CD14-positive monocyte (primary cell): ENCODE measurements around the gene AIRE. TPM values are rescaled to one million over a fixed set of nuclear protein-coding genes. Genes with fewer than 3 reads are reported as not detected.

Source experiments
- DNase-seq, 3 donors: peaks; one replicate each; pipeline ENCODE4 v3.0.0-alpha.2; 2011 to 2022
- H2AFZ ChIP-seq: 2 replicates; pipeline ENCODE4 v1.6.0; 2012; ENCODE audit warnings: mild to moderate bottlenecking, low read depth, low read length, inconsistent platforms; ENCODE audit not compliant: insufficient read depth, poor library complexity, severe bottlenecking
- H3K27ac ChIP-seq, 2 donors: 1 replicate in 1 of 2; 2 replicates in 1 of 2; pipeline ENCODE4 v1.5.1; 2012 to 2013; ENCODE audit warnings: low read length in 2 of 2, control low read depth in 1 of 2, inconsistent platforms in 1 of 2, low read depth in 1 of 2, mild to moderate bottlenecking in 1 of 2
- H3K27me3 ChIP-seq, 2 donors: one replicate each; pipeline versions ENCODE4 v1.6.0 to v1.6.1; 2011 to 2013; ENCODE audit warnings: low read length in 2 of 2; ENCODE audit not compliant: control insufficient read depth in 2 of 2, insufficient read depth in 2 of 2
- H3K36me3 ChIP-seq, 2 donors: replicated peaks in 1 of 2; 1 replicate in 1 of 2; 2 replicates in 1 of 2; pipeline versions ENCODE4 v1.5.1 to v1.6.1; 2012 to 2013; ENCODE audit warnings: low read length in 2 of 2, control low read depth in 1 of 2, inconsistent platforms in 1 of 2, mild to moderate bottlenecking in 1 of 2; ENCODE audit not compliant: insufficient read depth in 2 of 2, control insufficient read depth in 1 of 2
- H3K4me1 ChIP-seq, 2 donors: 1 replicate in 1 of 2; 2 replicates in 1 of 2; pipeline versions ENCODE4 v1.5.1 to v1.6.1; 2012 to 2013; ENCODE audit warnings: low read length in 2 of 2, control low read depth in 1 of 2, inconsistent platforms in 1 of 2, mild to moderate bottlenecking in 1 of 2, moderate library complexity in 1 of 2; ENCODE audit not compliant: insufficient read depth in 2 of 2, control insufficient read depth in 1 of 2
- H3K4me2 ChIP-seq: replicated peaks from 2 replicates; pipeline ENCODE3; 2012; ENCODE audit warnings: low read length, moderate library complexity, mild to moderate bottlenecking; ENCODE audit not compliant: poor library complexity, severe bottlenecking; ENCODE audit errors: extremely low read depth
- H3K4me3 ChIP-seq, 3 experiments: fragments of 200-600 bp in 1 of 3; sonication (generic) in 1 of 3; replicated peaks in 1 of 3; 1 replicate in 2 of 3; 2 replicates in 1 of 3; pipeline ENCODE4 v1.5.1; 2011 to 2013; ENCODE audit warnings: low read length in 3 of 3, mild to moderate bottlenecking in 3 of 3, control low read depth in 2 of 3, low read depth in 2 of 3, inconsistent platforms in 1 of 3, moderate library complexity in 1 of 3
- H3K79me2 ChIP-seq: 2 replicates; pipeline ENCODE4 v1.6.0; 2012; ENCODE audit warnings: mild to moderate bottlenecking, control low read depth, inconsistent platforms, low read length, moderate library complexity; ENCODE audit not compliant: insufficient read depth
- H3K9ac ChIP-seq: 2 replicates; pipeline ENCODE4 v1.6.0; 2017; ENCODE audit warnings: low read length, mild to moderate bottlenecking; ENCODE audit not compliant: insufficient read depth, poor library complexity, severe bottlenecking
- H3K9me3 ChIP-seq, 2 donors: replicated peaks in 1 of 2; 1 replicate in 1 of 2; 2 replicates in 1 of 2; pipeline versions ENCODE4 v1.5.1 to v1.6.1; 2012 to 2013; ENCODE audit warnings: low read length in 2 of 2, control low read depth in 1 of 2; ENCODE audit not compliant: control insufficient read depth in 1 of 2, insufficient read depth in 1 of 2
- H4K20me1 ChIP-seq: 2 replicates; pipeline ENCODE4 v1.6.0; 2012; ENCODE audit warnings: mild to moderate bottlenecking, low read length, control low read depth, moderate library complexity; ENCODE audit not compliant: insufficient read depth
- H3K27ac Mint-ChIP-seq, 7 donors: one replicate each; pipeline ENCODE4 v1.8.0; 2020; ENCODE audit warnings: mild to moderate bottlenecking in 7 of 7, mixed read lengths in 7 of 7, moderate library complexity in 6 of 7, inconsistent platforms in 2 of 7
- H3K27me3 Mint-ChIP-seq, 3 donors: one replicate each; pipeline ENCODE4 v1.8.0; 2021 to 2022; ENCODE audit warnings: low read depth in 3 of 3, mild to moderate bottlenecking in 3 of 3, mixed read lengths in 3 of 3, moderate library complexity in 3 of 3, inconsistent platforms in 1 of 3
- H3K36me3 Mint-ChIP-seq, 2 donors: one replicate each; pipeline ENCODE4 v1.8.0; 2020; ENCODE audit warnings: mixed read lengths in 2 of 2, inconsistent platforms in 1 of 2, mild to moderate bottlenecking in 1 of 2
- H3K4me1 Mint-ChIP-seq: one replicate; pipeline ENCODE4 v1.8.0; 2020; ENCODE audit warnings: mild to moderate bottlenecking, mixed read lengths
- H3K4me3 Mint-ChIP-seq, 2 donors: one replicate each; pipeline ENCODE4 v1.8.0; 2020; ENCODE audit warnings: mild to moderate bottlenecking in 2 of 2, mixed read lengths in 2 of 2, moderate library complexity in 1 of 2
- H3K9me3 Mint-ChIP-seq, 7 donors: one replicate each; pipeline ENCODE4 v1.8.0; 2020 to 2022; ENCODE audit warnings: mixed read lengths in 7 of 7, mild to moderate bottlenecking in 6 of 7, moderate library complexity in 6 of 7, inconsistent platforms in 2 of 7
- WGBS: methylation state at CpG from one replicate; pipeline ENCODE4 v1.1.5; 2013; ENCODE audit warnings: missing lambda C conversion rate; ENCODE audit not compliant: insufficient coverage; 5-methylcytosine and 5-hydroxymethylcytosine counted together
- intact Hi-C, 2 donors: fragments of 100-400 bp; cut with micrococcal nuclease; formaldehyde crosslinking; loops; one replicate each; pipeline versions ENCODE4 v1.15.0 to v1.15.1; 2023
- polyA plus RNA-seq, 3 donors: library from polyadenylated mRNA; depleted of rRNA in 1 of 3; unstranded in 2 of 3; stranded (reverse) in 1 of 3; fragments of 300-500 nt in 2 of 3; fragments of >200 nt in 1 of 3; fragmentation: Illumina TruSeq in 2 of 3; gene quantifications; 1 replicate in 2 of 3; 2 replicates in 1 of 3; pipeline ENCODE4 v1.2.3, GENCODE V29; 2012 to 2021
- TF ChIP-seq, protein P1 (sequence below): fragments of 200-600 bp; IDR thresholded peaks from one replicate; pipeline ENCODE4 v1.8.0; 2022; ENCODE audit warnings: antibody characterized with exemption, mild to moderate bottlenecking

AIRE gene
- polyA plus RNA-seq, 3 donors = not detected

DNA sequence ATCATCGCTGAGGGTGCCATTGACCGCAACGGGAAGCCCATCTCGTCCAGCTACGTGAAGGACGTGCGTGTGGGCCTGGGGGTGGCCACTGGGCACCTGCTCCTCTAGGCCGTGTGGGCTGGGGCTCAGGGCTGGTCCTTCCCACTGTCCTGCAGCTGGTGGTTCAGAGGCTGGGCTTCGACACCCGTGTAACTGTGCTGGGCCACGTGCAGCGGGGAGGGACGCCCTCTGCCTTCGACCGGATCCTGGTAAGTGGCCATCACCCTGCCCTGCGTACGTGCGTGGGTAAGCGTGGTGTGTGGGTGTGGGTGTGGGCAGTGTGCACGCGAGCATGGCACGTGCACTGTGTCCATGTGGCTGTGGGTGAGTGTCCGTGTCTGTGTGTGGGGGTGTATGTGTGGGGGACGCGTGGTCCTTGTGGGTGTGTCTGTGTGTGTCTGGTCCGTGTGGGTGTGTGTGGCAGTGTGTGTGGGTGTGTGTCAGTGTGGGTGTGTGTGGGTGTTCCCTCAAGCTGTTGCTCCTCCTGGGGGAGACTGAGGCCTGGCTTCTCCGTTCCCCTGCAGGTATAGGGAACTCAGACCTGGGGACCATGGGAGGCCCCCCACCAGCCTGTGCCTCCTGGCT is 30.7 kb downstream of the AIRE start:
- Mint-ChIP-seq H3K9me3 (no peaks in the 10 kb centered on the region), H3K36me3 (peaks cover 38 to 79% of the 10 kb centered on the region in 2 donors), H3K4me1 (no peaks in the 10 kb centered on the region), H3K27ac (peak overlapping the region in 2 of 7 donors; percentile 68 to 72), H3K27me3 (no peaks in the 10 kb centered on the region), H3K4me3 (no peak overlapping the region)
- no peaks in the 10 kb centered on the region for H3K4me1 ChIP-seq
- peaks cover 45% of the 10 kb centered on the region for H4K20me1 ChIP-seq
- intact Hi-C loops = no loop called here
- no peak for DNase-seq
- no peak overlapping the region for H3K4me2 ChIP-seq
- H3K9ac ChIP-seq = no peak overlapping the region
- no peaks in the 10 kb centered on the region for H3K9me3 ChIP-seq
- H3K27ac ChIP-seq = no peak overlapping the region
- no peak overlapping the region for H2AFZ ChIP-seq
- WGBS = 97% methylated on average over 25 of the region's 27 CpGs
- peaks cover 92 to 95% of the 10 kb centered on the region in 2 donors for H3K36me3 ChIP-seq
- TF ChIP-seq, protein P1, sequence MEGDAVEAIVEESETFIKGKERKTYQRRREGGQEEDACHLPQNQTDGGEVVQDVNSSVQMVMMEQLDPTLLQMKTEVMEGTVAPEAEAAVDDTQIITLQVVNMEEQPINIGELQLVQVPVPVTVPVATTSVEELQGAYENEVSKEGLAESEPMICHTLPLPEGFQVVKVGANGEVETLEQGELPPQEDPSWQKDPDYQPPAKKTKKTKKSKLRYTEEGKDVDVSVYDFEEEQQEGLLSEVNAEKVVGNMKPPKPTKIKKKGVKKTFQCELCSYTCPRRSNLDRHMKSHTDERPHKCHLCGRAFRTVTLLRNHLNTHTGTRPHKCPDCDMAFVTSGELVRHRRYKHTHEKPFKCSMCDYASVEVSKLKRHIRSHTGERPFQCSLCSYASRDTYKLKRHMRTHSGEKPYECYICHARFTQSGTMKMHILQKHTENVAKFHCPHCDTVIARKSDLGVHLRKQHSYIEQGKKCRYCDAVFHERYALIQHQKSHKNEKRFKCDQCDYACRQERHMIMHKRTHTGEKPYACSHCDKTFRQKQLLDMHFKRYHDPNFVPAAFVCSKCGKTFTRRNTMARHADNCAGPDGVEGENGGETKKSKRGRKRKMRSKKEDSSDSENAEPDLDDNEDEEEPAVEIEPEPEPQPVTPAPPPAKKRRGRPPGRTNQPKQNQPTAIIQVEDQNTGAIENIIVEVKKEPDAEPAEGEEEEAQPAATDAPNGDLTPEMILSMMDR = no peak
- no peak overlapping the region for H3K4me3 ChIP-seq
- no peaks in the 10 kb centered on the region for H3K27me3 ChIP-seq
- H3K79me2 ChIP-seq = no peaks in the 10 kb centered on the region

DNA sequence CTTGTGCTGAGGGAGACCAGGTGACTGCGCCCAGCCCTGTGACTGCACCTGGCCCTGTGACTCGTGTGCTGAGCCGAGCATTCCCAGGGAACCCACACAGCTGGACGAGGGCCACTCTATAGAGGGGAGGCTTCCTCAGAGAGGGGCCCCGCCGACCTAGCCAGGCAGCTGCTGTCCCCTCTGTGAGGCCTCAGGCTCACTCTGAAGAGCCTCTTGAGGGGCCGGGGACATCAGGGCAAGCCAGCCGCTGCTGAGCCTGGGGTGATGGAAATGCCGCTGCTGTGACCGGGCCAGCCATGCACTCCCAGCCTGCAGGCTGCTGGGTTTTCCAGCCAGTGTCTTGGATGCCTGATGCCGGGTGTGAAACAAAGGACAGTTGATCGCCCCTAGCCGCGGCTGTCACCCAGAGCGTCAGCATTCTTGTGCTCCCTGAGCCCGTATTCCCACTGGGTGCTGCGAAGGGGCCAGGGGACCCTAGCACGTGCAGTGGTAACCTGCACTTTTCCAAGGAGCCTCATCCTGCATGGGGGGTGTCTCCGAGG is 31.6 kb downstream of the AIRE start:
- Histone ChIP-seq H4K20me1 (peaks cover 36% of the 10 kb centered on the region), H3K36me3 (peaks cover 92 to 95% of the 10 kb centered on the region in 2 donors), H3K4me2 (no peak overlapping the region), H3K79me2 (no peaks in the 10 kb centered on the region), H3K4me3 (no peak overlapping the region), H3K9ac (no peak overlapping the region), H3K27ac (no peak overlapping the region), H3K9me3 (no peaks in the 10 kb centered on the region), H2AFZ (no peak overlapping the region), H3K27me3 (no peaks in the 10 kb centered on the region), H3K4me1 (no peaks in the 10 kb centered on the region)
- DNase-seq = no peak
- peak overlapping the region in 1 of 7 donors; percentile 46 for H3K27ac Mint-ChIP-seq
- TF ChIP-seq, protein P1 = no peak
- H3K27me3 Mint-ChIP-seq = no peaks in the 10 kb centered on the region
- H3K4me3 Mint-ChIP-seq = no peak overlapping the region
- H3K4me1 Mint-ChIP-seq = no peaks in the 10 kb centered on the region
- intact Hi-C loops = no loop called here
- no peaks in the 10 kb centered on the region for H3K9me3 Mint-ChIP-seq
- peaks cover 32 to 80% of the 10 kb centered on the region in 2 donors for H3K36me3 Mint-ChIP-seq
- WGBS = 99% methylated on average over 18 of the region's 19 CpGs
